ENCODE data around the gene PTPRO. TPM values are rescaled to one million over a fixed set of nuclear protein-coding genes. Genes with fewer than 3 reads are reported as not detected.

The PTPRO gene
- total RNA-seq, 2 donors from 2014 or later: 1.3 to 2.6 TPM

DNA sequence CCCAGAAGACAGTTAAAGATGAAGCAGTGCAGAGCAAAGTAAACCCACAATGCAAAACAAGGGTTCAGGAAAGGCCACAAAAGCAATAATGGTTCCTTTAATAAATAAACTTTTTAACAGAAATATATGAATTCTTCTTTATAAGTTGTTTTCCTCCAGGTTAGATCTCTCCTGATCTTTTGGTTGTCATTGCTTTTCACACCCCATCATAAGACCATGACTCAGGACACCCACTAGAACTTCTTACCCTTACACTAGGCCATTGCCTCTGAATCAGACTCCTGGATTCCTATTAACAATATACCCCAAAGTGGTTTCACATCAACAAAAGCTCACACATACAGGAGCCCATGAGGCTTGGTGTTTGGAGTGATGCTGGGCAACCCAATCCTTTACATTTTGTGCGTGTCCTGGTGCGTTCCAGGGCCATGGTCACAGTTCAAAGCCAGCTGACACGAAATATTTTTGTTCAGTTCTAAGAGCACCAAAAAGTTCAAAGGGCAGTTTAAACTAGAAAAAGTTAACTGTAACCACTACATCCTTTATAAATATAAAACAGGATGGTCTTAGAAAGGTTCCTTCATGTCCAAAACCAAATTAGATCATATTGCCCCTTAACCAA, 279.9 kb downstream of the PTPRO start:
- Histone ChIP-seq H3K27me3 (no peaks in the 10 kb centered on the region), H3K36me3 (replicated peaks in 1 of 2; ENCODE audit: insufficient read depth in 1 of 2, low read depth in 2 of 2) (no peaks in the 10 kb centered on the region), H3K4me1 (no peaks in the 10 kb centered on the region), H3K4me3 (no peak overlapping the region), H3K9me3 (no peaks in the 10 kb centered on the region), H3K27ac (no peak overlapping the region)
- ATAC-seq (no peak), DNase-seq (no peak)
- intact Hi-C loops (cut with DNase I): no loop called here
- 82 to 92% methylated on average over 3 of the region's 3 CpGs for WGBS, 2 donors
- no peak for TF ChIP-seq CTCF (IDR thresholded peaks at IDR 0.05)
- TF ChIP-seq POLR2A (IDR thresholded peaks at IDR 0.05): no peak

- H3K27ac ChIP-seq: no peak overlapping the region
- DNase-seq (no peak), ATAC-seq (no peak)
- no peaks in the 10 kb centered on the region for H3K4me1 ChIP-seq
- no peak overlapping the region for H3K4me3 ChIP-seq
- H3K36me3 ChIP-seq (replicated peaks in 1 of 2; ENCODE audit: insufficient read depth in 1 of 2, low read depth in 2 of 2): no peaks in the 10 kb centered on the region
- intact Hi-C loops (cut with DNase I): no loop called here
- TF ChIP-seq POLR2A (IDR thresholded peaks at IDR 0.05): no peak
- no peak for TF ChIP-seq CTCF (IDR thresholded peaks at IDR 0.05)
- 98 to 99% methylated on average over 4 of the region's 4 CpGs for WGBS, 2 donors
- no peaks in the 10 kb centered on the region for H3K9me3 ChIP-seq
- H3K27me3 ChIP-seq: no peaks in the 10 kb centered on the region
Measured at GRCh38 chr12:15603474-15604085, 281.3 kb downstream of the PTPRO start.

- TF ChIP-seq POLR2A (IDR thresholded peaks at IDR 0.05) (no peak), CTCF (IDR thresholded peaks at IDR 0.05) (no peak)
- Histone ChIP-seq H3K27me3 (no peaks in the 10 kb centered on the region), H3K36me3 (replicated peaks in 1 of 2; ENCODE audit: insufficient read depth in 1 of 2, low read depth in 2 of 2) (no peaks in the 10 kb centered on the region), H3K4me1 (no peaks in the 10 kb centered on the region), H3K4me3 (no peak overlapping the region), H3K27ac (no peak overlapping the region), H3K9me3 (no peaks in the 10 kb centered on the region)
- intact Hi-C loops (cut with DNase I): no loop called here
- ATAC-seq (no peak), DNase-seq (no peak)
- 80 to 89% methylated on average over 10 of the region's 10 CpGs for WGBS, 2 donors
Measured at GRCh38 chr12:15605881-15606590, 283.7 kb downstream of the PTPRO start.

DNA sequence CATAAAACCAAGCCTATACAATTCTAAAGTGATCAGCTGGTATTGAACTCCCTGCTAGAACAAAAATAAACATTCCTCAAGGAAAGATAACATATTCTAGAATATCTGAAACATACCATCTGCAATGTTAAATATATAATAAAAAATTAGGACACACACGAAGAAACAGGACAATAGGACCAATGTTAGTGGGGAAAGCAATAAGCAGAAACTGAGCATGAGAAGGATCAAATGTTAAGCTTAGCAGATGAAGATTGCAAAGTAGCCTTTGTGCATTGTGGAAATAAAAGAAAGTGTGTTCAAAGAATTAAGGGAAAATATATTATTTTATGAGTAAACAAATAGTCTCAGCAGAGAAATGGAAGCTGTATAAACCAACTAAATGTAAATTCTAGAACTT, 286.1 kb downstream of the PTPRO start:
- no peaks in the 10 kb centered on the region for H3K27me3 ChIP-seq
- H3K4me1 ChIP-seq: no peaks in the 10 kb centered on the region
- H3K4me3 ChIP-seq: no peak overlapping the region
- no peak overlapping the region for H3K27ac ChIP-seq
- no peak for DNase-seq
- 54 to 69% methylated on average over 1 of the region's 1 CpG for WGBS, 2 donors
- ATAC-seq: no peak
- H3K36me3 ChIP-seq (replicated peaks in 1 of 2; ENCODE audit: insufficient read depth in 1 of 2, low read depth in 2 of 2): no peaks in the 10 kb centered on the region
- no peak for TF ChIP-seq CTCF (IDR thresholded peaks at IDR 0.05)
- intact Hi-C loops (cut with DNase I): no loop called here
- H3K9me3 ChIP-seq: no peaks in the 10 kb centered on the region

All from body of pancreas (tissue), 4 donors.